Epithelial cell of prostate (primary cell): ENCODE results near the gene GALNT12.

ENCODE experiments used
- DNase-seq: peaks from one replicate; pipeline ENCODE4 v3.0.0-alpha.2; 2011; ENCODE audit warnings: low read depth, low spot score
- H3K27ac ChIP-seq: fragments of 450-650 bp; 2 replicates; pipeline ENCODE4 v1.5.1; 2017; ENCODE audit warnings: mild to moderate bottlenecking

Gene GALNT12, protein sequence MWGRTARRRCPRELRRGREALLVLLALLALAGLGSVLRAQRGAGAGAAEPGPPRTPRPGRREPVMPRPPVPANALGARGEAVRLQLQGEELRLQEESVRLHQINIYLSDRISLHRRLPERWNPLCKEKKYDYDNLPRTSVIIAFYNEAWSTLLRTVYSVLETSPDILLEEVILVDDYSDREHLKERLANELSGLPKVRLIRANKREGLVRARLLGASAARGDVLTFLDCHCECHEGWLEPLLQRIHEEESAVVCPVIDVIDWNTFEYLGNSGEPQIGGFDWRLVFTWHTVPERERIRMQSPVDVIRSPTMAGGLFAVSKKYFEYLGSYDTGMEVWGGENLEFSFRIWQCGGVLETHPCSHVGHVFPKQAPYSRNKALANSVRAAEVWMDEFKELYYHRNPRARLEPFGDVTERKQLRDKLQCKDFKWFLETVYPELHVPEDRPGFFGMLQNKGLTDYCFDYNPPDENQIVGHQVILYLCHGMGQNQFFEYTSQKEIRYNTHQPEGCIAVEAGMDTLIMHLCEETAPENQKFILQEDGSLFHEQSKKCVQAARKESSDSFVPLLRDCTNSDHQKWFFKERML

DNA sequence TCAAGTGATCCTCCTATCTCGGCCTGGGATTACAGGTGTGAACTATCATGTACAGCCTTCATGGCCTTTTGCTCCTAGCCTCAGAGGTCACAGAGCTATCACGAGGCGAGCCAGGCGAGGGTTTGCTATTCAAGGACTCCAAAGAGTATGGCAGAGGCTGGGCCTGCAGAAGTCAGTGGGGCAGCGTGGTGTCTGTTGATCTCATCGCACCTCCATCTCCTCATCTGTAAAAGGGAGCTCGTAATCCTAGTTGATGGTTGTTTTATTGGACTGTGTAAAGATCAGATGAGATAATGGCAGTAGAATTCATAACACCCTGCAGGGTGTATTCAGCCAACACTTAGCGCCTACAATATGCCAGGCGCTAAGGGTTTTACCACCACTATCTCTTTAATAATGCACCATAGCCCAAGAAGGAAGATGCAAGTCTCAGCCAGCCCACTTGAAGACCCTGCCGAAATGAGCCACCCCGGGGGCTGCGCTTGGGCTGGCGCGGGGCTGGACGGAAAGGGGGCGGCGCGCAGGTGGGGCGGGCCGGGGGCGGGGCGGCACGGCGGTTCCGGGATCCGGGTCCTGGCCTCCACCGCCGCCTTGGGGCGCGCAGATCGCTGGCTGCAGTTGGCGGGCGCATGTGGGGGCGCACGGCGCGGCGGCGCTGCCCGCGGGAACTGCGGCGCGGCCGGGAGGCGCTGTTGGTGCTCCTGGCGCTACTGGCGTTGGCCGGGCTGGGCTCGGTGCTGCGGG, at the start of gene GALNT12:
Gene GALNT12, plus strand, starts transcription at position 601 of the 744 bp plus-strand sequence. Its CDS starts 29 bp downstream, at position 630.
- no peak for DNase-seq
- no peak within 1 kb of the TSS for H3K27ac ChIP-seq

DNA sequence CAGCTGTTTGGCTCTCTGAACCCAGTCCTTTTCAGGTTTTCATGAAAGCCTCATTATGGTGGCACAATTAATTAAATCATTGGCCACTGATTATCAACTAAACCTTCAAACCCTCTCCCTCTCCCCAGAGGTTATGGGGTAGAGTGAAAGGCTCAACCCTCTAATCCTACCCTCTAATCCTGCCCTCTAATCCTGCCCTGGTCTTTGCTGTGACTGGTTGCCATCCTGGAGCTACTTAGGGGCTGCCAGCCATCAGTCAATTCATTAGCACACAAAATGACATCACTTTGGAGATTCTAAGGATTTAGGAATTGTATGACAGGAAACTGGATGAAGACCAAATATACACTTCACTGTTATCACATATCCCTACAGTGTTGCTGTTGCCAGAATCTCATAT, 47.2 kb upstream of the GALNT12 start:
- no peak overlapping the region for H3K27ac ChIP-seq
- DNase-seq = no peak

- peak overlapping the region; percentile 19 for H3K27ac ChIP-seq
- DNase-seq = no peak
Observed at GRCh38 chr9:98763986-98764745, 43.3 kb upstream of the GALNT12 start.

GRCh38 chr9:98765256-98765655, 42.2 kb upstream of the GALNT12 start:
- H3K27ac ChIP-seq = peak overlapping the region; percentile 19

GRCh38 chr9:98766586-98766985, 40.9 kb upstream of the GALNT12 start:
- no peak overlapping the region for H3K27ac ChIP-seq
- DNase-seq = no peak

More at GRCh38 chr9:98765256-98765655, 42.2 kb upstream of the GALNT12 start:
- no peak for DNase-seq

DNA sequence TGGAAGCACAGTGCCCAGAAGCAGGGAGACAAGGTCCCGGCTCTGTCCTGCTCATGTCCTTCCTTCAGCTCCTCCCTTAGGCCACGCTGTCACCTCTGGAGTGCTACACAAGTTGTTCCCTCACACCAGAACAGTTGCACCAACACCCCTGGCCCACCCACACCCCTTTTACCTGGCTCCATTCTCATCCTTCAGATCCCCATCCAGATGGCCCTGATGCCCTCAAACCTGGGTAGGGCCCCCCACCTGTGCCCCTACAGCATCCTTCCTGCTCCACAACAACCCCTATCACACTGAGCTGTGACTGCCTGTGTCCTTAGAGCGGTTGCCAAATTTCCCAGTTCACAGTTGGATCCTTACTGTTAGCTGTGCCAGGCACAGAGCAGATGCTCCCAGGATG, 40.3 kb upstream of the GALNT12 start:
- H3K27ac ChIP-seq = no peak overlapping the region
- DNase-seq = no peak

DNA sequence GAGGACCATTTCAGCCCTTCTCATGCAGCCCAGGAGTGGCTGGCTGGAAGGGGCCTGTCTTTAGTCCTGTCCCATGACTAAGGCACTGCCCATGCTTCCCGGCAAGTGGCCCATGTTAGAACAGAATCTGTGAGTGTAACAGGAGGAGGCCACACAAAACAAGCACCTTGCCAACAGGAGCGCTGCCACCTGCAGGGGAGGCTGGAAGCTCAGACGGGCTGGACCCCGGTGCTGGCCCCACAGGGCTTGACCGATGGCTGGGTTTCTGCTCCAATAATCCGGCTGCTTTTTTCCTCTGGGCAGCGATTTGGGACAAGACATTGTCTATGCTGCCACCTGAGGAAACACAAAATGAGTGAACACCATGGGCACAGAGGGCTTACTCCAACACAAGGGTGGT, 39.6 kb upstream of the GALNT12 start:
- H3K27ac ChIP-seq = no peak overlapping the region
- no peak for DNase-seq

DNA sequence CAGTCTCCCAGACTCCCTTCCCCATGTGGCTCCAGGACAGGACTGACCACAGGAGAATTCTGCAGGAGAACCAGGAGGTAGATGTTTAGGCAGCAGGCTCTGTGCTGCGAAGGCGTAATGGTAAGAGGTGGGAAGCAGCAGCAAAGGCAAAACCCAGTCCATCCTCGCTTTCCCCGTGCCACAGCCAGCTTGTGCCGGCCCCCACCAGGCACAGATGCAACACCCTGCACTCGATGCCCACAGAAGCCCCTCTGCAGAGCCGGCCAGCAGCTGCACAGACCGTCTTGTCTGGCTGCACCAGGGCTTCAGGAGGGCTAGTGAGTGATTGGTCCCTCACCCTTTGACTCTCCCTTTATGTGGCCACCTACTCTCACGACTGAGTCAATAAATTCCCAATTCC, 39.1 kb upstream of the GALNT12 start:
- no peak overlapping the region for H3K27ac ChIP-seq
- DNase-seq = no peak

- DNase-seq = no peak
- no peak overlapping the region for H3K27ac ChIP-seq
Observed at GRCh38 chr9:98770717-98771116, 36.8 kb upstream of the GALNT12 start.

DNA sequence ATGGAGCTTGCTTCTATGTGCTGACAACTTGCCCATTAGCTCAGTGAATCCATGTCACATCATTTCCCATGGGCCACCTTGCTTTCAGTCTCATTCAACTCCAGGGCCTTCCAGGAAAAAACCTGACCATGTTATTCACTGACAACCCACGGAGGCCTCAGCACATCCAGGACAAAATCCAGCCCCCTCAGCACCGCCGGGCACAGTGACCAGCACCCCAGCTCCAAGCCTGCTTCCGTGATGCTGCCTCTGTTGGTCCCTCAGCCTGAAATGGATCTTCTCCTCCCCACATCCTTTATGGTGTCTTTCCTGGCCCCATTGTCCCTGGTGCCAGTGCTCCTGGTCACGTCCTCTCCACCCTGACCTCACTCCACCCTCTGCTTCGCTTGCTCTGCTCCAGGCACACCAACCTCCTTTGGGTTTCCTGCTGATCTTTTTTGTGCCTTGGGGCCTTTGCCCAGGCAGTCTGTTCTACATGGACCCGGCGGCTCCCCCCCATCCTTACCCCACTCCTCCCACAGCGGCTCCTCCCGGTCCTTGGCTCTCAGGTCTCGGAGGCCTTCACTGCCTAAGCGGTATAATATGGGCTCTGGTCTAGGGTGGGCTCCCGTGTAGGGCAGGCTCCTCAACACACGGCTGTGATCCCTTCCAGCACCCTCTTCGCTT, 36.1 kb upstream of the GALNT12 start:
- DNase-seq = no peak
- H3K27ac ChIP-seq = no peak overlapping the region

- no peak overlapping the region for H3K27ac ChIP-seq
- DNase-seq = no peak
Observed at GRCh38 chr9:98772364-98773155, 34.9 kb upstream of the GALNT12 start.

GRCh38 chr9:98773721-98774120, 33.7 kb upstream of the GALNT12 start:
- no peak for DNase-seq
- no peak overlapping the region for H3K27ac ChIP-seq

GRCh38 chr9:98774746-98775145, 32.7 kb upstream of the GALNT12 start:
- DNase-seq = no peak
- no peak overlapping the region for H3K27ac ChIP-seq

GRCh38 chr9:98775831-98776441, 31.5 kb upstream of the GALNT12 start:
- DNase-seq = no peak
- no peak overlapping the region for H3K27ac ChIP-seq

DNA sequence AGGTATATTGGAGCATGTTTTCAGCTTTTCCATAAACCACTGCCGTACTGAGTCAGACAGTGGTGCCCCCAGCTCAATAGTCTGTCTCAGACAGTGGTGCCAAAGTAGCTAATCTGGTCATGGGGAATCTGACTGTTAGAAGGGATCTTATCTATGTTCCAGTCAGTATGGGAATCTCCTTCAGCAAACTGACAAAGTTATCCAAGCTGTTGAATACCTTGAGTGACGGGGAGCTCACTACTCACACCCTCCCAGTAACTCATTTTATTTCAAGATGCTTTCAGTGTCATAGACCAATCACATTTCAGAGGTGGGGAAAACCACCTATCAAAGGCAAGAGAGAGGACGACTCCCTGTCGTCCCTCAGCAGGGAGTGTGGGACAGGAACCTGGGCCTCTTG, 29.9 kb upstream of the GALNT12 start:
- no peak overlapping the region for H3K27ac ChIP-seq
- no peak for DNase-seq

- no peak overlapping the region for H3K27ac ChIP-seq
- DNase-seq = no peak
Observed at GRCh38 chr9:98778251-98778650, 29.2 kb upstream of the GALNT12 start.

DNA sequence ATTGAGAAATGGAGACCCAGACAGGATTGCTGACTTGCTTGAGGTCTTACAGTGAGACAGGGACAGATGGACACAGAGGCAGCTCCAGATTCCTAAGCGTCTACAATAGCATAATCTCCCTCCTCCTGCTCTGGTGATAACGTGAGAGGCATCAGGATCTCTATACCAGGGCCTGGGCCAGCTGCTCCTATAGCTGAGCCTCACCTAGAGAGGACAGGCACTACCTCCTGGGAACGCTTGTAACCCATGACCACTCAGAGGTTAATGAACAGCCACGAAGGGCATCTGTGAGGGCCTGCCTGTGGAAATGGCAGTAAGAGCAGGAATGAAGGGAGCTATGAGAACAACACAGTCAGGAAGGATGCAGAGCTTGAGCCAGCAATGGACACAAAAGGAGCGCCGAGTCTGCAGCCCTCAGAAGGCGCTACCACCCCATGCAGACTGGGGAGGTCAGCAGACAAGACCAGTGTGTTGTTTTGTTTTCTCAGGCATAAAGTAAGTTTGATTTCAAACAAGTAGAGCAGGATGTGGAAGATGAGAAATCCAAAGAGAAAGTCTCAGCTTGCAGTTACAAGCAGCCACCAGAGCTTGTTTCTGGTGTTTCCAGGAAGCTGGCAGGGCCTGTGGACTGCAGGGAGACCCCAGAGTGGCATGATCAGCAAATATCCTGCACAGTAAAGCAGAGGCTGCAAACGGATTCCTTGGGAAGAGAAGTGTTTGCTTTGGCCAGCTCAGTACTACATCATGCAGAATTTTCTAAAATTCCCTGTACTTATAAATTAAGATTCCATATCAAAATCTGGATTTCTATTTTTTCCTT, 28.5 kb upstream of the GALNT12 start:
- H3K27ac ChIP-seq = no peak overlapping the region
- DNase-seq = no peak
